Measurements from ENCODE around the gene SNAP25.

The SNAP25 gene

DNA sequence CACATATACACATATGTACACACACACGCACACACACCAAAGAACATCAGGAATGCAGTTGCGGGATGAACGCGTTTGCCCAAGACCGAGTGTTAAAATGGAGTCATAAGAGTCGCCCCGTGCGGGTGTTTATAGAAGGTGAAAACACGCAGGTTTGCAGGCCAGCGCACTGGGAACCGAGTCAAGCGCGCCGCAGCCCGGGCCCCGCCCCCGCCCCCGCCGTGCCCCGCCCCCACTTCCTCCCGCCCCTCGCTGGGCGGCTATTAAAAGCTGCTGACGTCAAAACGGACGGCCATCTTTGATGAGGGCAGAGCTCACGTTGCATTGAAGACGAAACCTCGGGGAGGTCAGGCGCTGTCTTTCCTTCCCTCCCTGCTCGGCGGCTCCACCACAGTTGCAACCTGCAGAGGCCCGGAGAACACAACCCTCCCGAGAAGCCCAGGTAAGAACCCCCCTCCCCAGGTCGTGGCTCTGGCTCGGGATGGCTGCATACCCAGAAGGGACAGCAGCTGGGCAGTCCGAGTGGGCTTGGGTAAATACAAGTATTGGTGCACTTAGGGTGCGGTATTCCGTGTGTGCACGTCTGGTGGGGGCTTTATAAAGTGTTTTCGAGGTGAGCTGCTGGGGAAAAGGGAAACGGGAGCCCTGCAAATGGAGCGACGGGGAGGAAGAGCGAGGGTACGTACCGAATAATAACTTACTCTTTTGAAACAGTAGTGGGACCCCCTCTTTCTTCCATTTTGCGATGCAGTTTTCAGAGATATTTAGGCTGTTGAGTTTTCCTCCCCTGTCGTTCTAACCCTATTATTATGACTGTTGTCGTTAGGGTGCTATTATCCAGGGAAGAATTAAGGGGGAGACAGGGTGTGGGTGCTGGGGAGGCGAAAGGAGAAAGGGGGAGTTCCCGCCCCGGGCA is at the start of gene SNAP25:
Gene SNAP25, plus strand, starts transcription at position 295 of the 916 bp plus-strand sequence. CDS start 56,662 bp downstream, outside the sequence.
- DNase-seq (ENCODE audit: low read depth), result peak; percentile 49
- H3K4me3 ChIP-seq (ENCODE audit: low read depth, low read length), result peak within 1 kb of the TSS; percentile 5; the same call in 1 of the 2 replicates
- TF ChIP-seq, protein P1, sequence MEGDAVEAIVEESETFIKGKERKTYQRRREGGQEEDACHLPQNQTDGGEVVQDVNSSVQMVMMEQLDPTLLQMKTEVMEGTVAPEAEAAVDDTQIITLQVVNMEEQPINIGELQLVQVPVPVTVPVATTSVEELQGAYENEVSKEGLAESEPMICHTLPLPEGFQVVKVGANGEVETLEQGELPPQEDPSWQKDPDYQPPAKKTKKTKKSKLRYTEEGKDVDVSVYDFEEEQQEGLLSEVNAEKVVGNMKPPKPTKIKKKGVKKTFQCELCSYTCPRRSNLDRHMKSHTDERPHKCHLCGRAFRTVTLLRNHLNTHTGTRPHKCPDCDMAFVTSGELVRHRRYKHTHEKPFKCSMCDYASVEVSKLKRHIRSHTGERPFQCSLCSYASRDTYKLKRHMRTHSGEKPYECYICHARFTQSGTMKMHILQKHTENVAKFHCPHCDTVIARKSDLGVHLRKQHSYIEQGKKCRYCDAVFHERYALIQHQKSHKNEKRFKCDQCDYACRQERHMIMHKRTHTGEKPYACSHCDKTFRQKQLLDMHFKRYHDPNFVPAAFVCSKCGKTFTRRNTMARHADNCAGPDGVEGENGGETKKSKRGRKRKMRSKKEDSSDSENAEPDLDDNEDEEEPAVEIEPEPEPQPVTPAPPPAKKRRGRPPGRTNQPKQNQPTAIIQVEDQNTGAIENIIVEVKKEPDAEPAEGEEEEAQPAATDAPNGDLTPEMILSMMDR (IDR thresholded peaks at IDR 0.05; ENCODE audit: control insufficient read depth, extremely low read depth, insufficient read depth), result no peak

GRCh38 chr20:10169752-10170151 is 48.9 kb upstream of the SNAP25 start:
- DNase-seq (ENCODE audit: low read depth), result no peak
- TF ChIP-seq, protein P1 (IDR thresholded peaks at IDR 0.05; ENCODE audit: control insufficient read depth, extremely low read depth, insufficient read depth), result no peak
- no peak overlapping the region for H3K4me3 ChIP-seq (ENCODE audit: low read depth, low read length)

DNA sequence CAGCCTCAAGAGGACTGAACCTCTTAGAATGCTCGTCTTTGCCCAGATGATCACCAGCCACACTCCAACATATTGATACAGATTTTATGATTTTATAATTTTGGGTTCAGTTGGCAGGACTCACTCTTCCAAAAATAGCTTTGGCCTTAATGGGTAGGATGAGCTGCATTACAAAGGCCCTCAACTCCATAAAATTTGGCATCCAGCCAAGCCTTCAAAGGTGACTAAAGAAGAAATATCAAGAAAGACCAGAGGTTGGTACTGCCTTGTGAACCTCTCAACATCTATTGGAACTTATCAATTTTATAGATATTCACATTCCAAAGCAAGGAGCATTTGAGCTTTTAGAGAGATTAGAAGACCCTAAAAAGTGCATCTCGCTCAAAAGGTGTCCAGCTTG is 48.4 kb upstream of the SNAP25 start:
- TF ChIP-seq, protein P1 (IDR thresholded peaks at IDR 0.05; ENCODE audit: control insufficient read depth, extremely low read depth, insufficient read depth), result no peak
- no peak overlapping the region for H3K4me3 ChIP-seq (ENCODE audit: low read depth, low read length)
- no peak for DNase-seq (ENCODE audit: low read depth)

GRCh38 chr20:10171864-10172751 is 46.5 kb upstream of the SNAP25 start:
- H3K4me3 ChIP-seq (ENCODE audit: low read depth, low read length), result no peak overlapping the region
- TF ChIP-seq, protein P1 (IDR thresholded peaks at IDR 0.05; ENCODE audit: control insufficient read depth, extremely low read depth, insufficient read depth), result no peak
- no peak for DNase-seq (ENCODE audit: low read depth)

DNA sequence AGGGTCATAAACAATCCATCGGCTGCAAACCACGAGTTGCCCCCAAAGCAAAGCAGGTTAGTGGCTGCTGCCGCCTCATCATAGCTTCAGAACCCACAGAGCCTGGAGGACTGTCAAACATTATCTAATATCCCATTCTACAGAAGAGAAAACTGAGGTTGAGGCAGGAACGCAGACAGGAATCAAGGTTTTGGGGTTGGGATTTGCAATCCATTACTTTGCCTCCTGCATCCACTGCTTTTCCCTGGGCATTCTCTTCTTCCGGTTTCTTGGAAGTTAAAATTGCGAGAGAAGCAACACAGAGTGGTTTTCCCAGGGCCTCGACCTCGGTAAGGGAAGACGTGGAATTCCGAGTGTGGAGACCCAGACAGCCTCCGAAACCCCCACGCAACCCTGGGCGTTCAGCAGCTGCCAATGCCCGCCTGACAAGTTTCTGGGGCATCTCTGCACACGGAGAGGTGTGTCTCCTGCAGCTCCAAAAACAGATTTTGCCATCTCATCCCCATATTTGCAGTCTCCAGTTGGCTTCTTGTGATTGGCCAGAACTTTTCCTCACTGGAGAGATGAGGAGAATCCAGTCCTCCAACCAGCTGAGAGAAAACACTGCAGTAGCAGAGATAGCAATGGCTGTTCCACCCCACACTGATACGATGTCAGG is 45.5 kb upstream of the SNAP25 start:
- TF ChIP-seq, protein P1 (IDR thresholded peaks at IDR 0.05; ENCODE audit: control insufficient read depth, extremely low read depth, insufficient read depth), result no peak
- DNase-seq (ENCODE audit: low read depth), result no peak
- H3K4me3 ChIP-seq (ENCODE audit: low read depth, low read length), result no peak overlapping the region

GRCh38 chr20:10174400-10174799 is 44.2 kb upstream of the SNAP25 start:
- no peak for DNase-seq (ENCODE audit: low read depth)
- TF ChIP-seq, protein P1 (IDR thresholded peaks at IDR 0.05; ENCODE audit: control insufficient read depth, extremely low read depth, insufficient read depth), result no peak
- no peak overlapping the region for H3K4me3 ChIP-seq (ENCODE audit: low read depth, low read length)
